ENCODE data around the gene TMEM132D.

Gene TMEM132D

GRCh38 chr12:129821964-129822363, 81.9 kb downstream of the TMEM132D start:
- DNase-seq, result no peak

- DNase-seq, result no peak
These were observed 84.4 kb downstream of the TMEM132D start for GRCh38 chr12:129819391-129819790.

- DNase-seq, result peak; percentile 50
These were observed 88.0 kb downstream of the TMEM132D start for GRCh38 chr12:129815846-129816245.

GRCh38 chr12:129811963-129812362, 91.9 kb downstream of the TMEM132D start:
- DNase-seq, result no peak

GRCh38 chr12:129807136-129807535, 96.7 kb downstream of the TMEM132D start:
- no peak for DNase-seq

GRCh38 chr12:129791396-129791795, 112.4 kb downstream of the TMEM132D start:
- DNase-seq, result no peak

GRCh38 chr12:129790930-129791329, 112.9 kb downstream of the TMEM132D start:
- DNase-seq, result no peak

- no peak for DNase-seq
These were observed 113.5 kb downstream of the TMEM132D start for GRCh38 chr12:129790331-129790730.

- DNase-seq, result no peak
These were observed 113.9 kb downstream of the TMEM132D start for GRCh38 chr12:129789921-129790320.

GRCh38 chr12:129788506-129789084, 115.2 kb downstream of the TMEM132D start:
- no peak for DNase-seq

GRCh38 chr12:129779989-129780388, 123.8 kb downstream of the TMEM132D start:
- no peak for DNase-seq

- no peak for DNase-seq
These were observed 124.8 kb downstream of the TMEM132D start for GRCh38 chr12:129779033-129779432.

- no peak for DNase-seq
These were observed 126.7 kb downstream of the TMEM132D start for GRCh38 chr12:129776977-129777667.

GRCh38 chr12:129772501-129773493, 131.0 kb downstream of the TMEM132D start:
- DNase-seq, result no peak

- no peak for DNase-seq
These were observed 132.6 kb downstream of the TMEM132D start for GRCh38 chr12:129771238-129771637.

- no peak for DNase-seq
These were observed 138.1 kb downstream of the TMEM132D start for GRCh38 chr12:129765719-129766118.

GRCh38 chr12:129762436-129762835, 141.4 kb downstream of the TMEM132D start:
- DNase-seq, result no peak

- no peak for DNase-seq
These were observed 150.2 kb downstream of the TMEM132D start for GRCh38 chr12:129753586-129753985.

GRCh38 chr12:129750421-129750820, 153.4 kb downstream of the TMEM132D start:
- no peak for DNase-seq

- DNase-seq, result no peak
These were observed 157.5 kb downstream of the TMEM132D start for GRCh38 chr12:129746318-129746717.

GRCh38 chr12:129729170-129729569, 174.7 kb downstream of the TMEM132D start:
- DNase-seq, result no peak

- DNase-seq, result no peak
These were observed 176.7 kb downstream of the TMEM132D start for GRCh38 chr12:129727100-129727499.

GRCh38 chr12:129723260-129723659, 180.6 kb downstream of the TMEM132D start:
- DNase-seq, result no peak

GRCh38 chr12:129720618-129721017, 183.2 kb downstream of the TMEM132D start:
- no peak for DNase-seq

All from SHP77 treated with DMSO at 0.1 percent for 48 hours (cell line).